ENCODE data around the gene LEAP2. TPM values are rescaled to one million over a fixed set of nuclear protein-coding genes. Genes with fewer than 3 reads are reported as not detected.

LEAP2 gene
- total and polyA plus RNA-seq, 2 of the 8 experiments (the other 6 are each of a cell fraction or from before 2014, with no cell fraction given): 1.8 to 2.9 TPM

- TF ChIP-seq RNF2 (IDR thresholded peaks at IDR 0.05; ENCODE audit: borderline replicate concordance, low read depth, low read length, missing control alignments, poor library complexity, severe bottlenecking): no peak
- no peak for TF ChIP-seq JUN (IDR thresholded peaks at IDR 0.05; ENCODE audit: low read depth, low read length)
- TF ChIP-seq ATF2 (IDR thresholded peaks at IDR 0.05; ENCODE audit: low read length): no peak
- TF ChIP-seq TAF7 (optimal IDR thresholded peaks at IDR 0.05; ENCODE audit: borderline replicate concordance, low read depth, low read length): no peak
- peak in 1 of 2 experiments; percentile 23; a peak in 1 of 3 replicates for TF ChIP-seq POLR2A (IDR thresholded peaks at IDR 0.05; ENCODE audit: control extremely low read depth in 1 of 2, low read depth in 2 of 2, low read length in 2 of 2)
- no peak for TF ChIP-seq TCF12 (IDR thresholded peaks at IDR 0.05; ENCODE audit: low read depth, low read length)
- no peak for TF ChIP-seq ATF3 (IDR thresholded peaks at IDR 0.05; ENCODE audit: insufficient read depth, low read depth, low read length)
- TF ChIP-seq EGR1 (IDR thresholded peaks at IDR 0.05; ENCODE audit: borderline replicate concordance, low read depth, low read length): no peak
- TF ChIP-seq TEAD4 (IDR thresholded peaks at IDR 0.05; ENCODE audit: low read depth, low read length): no peak
- no peak for TF ChIP-seq CHD2 (IDR thresholded peaks at IDR 0.05; ENCODE audit: low read length)
- TF ChIP-seq SAP30 (IDR thresholded peaks at IDR 0.05; ENCODE audit: insufficient read depth, insufficient replicate concordance, low read length): no peak
- no peak for TF ChIP-seq ASH2L (IDR thresholded peaks at IDR 0.05; ENCODE audit: low read length)
- 0 out of 2 replicates have a peak, but pooled peaks have one; percentile 63 for TF ChIP-seq YY1 (IDR thresholded peaks at IDR 0.05; ENCODE audit: low read depth, low read length)
- no peak for TF ChIP-seq RXRA (IDR thresholded peaks at IDR 0.05; ENCODE audit: insufficient read depth, low read depth, low read length)
- peak; percentile 67 to 77 for TF ChIP-seq RAD21 (IDR thresholded peaks at IDR 0.05 in 1 of 2, conservative IDR thresholded peaks at IDR 0.05 in 1 of 2; ENCODE audit: low read depth in 2 of 2, low read length in 2 of 2)
- TF ChIP-seq NANOG (IDR thresholded peaks at IDR 0.05; ENCODE audit: insufficient read depth, low read depth, low read length, poor library complexity, severe bottlenecking): no peak
- peak; percentile 81 for TF ChIP-seq KDM4A (IDR thresholded peaks at IDR 0.05; ENCODE audit: low read depth, low read length, severe bottlenecking)
- no peak for TF ChIP-seq SRF (IDR thresholded peaks at IDR 0.05; ENCODE audit: low read depth, low read length)
Observed at GRCh38 chr5:132829742-132830435, 43.6 kb upstream of the LEAP2 start (continued).

Measured in H1 (cell line).